ENCODE data around the gene BCL2L14. TPM values are rescaled to one million over a fixed set of nuclear protein-coding genes. Genes with fewer than 3 reads are reported as not detected.
A peak's percentile ranks its signal among the peaks of the same experiment; 100 is the strongest.

BCL2L14 gene
- total RNA-seq, 1 experiment from 2014 or later = not detected

DNA sequence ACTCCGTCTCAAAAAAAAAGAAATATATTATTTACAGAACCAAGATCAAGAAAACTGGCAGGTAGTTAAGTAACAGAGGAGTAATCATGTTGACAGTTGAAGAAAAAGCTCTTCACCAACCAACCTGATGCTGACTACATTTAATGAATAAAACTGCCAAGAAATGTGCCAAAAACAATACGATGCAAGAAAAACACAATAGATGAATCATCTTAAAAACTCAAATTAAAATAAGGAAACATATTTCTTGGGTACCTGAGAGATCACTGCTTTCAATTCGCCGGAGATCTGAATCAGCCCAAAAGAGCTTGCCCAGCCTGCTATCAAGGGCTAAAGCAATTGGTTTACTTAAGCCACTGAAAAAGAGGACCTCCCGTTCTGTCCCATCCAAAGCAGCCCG lies 76.4 kb downstream of the BCL2L14 start:
- Mint-ChIP-seq H3K36me3 (ENCODE audit: insufficient read depth, unreplicated experiment) (peaks cover 34% of the 10 kb centered on the region), H3K4me3 (ENCODE audit: unreplicated experiment) (no peak overlapping the region), H3K27ac (ENCODE audit: low read depth, unreplicated experiment) (no peak overlapping the region), H3K4me1 (ENCODE audit: insufficient read depth, unreplicated experiment) (no peaks in the 10 kb centered on the region), H3K9me3 (ENCODE audit: unreplicated experiment) (no peaks in the 10 kb centered on the region), H3K27me3 (ENCODE audit: insufficient read depth, unreplicated experiment) (no peaks in the 10 kb centered on the region)
- POLR2A ChIA-PET = interaction anchor here (0.6 to 1.9 kb wide), 2 partner anchors 18 to 119 kb away, joined by 3 to 4 read pairs; no protein-coding TSS in a partner anchor
- TF ChIP-seq, protein P1, sequence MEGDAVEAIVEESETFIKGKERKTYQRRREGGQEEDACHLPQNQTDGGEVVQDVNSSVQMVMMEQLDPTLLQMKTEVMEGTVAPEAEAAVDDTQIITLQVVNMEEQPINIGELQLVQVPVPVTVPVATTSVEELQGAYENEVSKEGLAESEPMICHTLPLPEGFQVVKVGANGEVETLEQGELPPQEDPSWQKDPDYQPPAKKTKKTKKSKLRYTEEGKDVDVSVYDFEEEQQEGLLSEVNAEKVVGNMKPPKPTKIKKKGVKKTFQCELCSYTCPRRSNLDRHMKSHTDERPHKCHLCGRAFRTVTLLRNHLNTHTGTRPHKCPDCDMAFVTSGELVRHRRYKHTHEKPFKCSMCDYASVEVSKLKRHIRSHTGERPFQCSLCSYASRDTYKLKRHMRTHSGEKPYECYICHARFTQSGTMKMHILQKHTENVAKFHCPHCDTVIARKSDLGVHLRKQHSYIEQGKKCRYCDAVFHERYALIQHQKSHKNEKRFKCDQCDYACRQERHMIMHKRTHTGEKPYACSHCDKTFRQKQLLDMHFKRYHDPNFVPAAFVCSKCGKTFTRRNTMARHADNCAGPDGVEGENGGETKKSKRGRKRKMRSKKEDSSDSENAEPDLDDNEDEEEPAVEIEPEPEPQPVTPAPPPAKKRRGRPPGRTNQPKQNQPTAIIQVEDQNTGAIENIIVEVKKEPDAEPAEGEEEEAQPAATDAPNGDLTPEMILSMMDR (IDR thresholded peaks at IDR 0.05; ENCODE audit: unreplicated experiment) = no peak
- CTCF ChIA-PET = interaction anchor here (0.5 kb wide), 1 partner anchor 17 kb away, joined by 6 read pairs; no protein-coding TSS in a partner anchor
- peak; percentile 36 for DNase-seq (ENCODE audit: unreplicated experiment)
- intact Hi-C loops (cut with micrococcal nuclease) = no loop called here
- no TSS peak for BruUV-seq (replicated peaks)

Small RNA genes within 50 kb of the gene (microRNA-seq; reads per million reads assigned to microRNA genes)
- not detected for gene MIR1244-4

Other genes with a start within 250 kb of the BCL2L14 start
- 24.9 and 27.6 TPM in 2 replicates for gene LRP6, start 196.1 kb downstream of the BCL2L14 start, total RNA-seq (2022)